ENCODE measurements around the gene SLC4A8. TPM values are rescaled to one million over a fixed set of nuclear protein-coding genes. Genes with fewer than 3 reads are reported as not detected.

SLC4A8 gene
- total RNA-seq, 2 experiments from 2014 or later: 1.0 to 6.7 TPM

- Histone ChIP-seq H3K36me3 (ENCODE audit: insufficient read depth, low read length) (no peaks in the 10 kb centered on the region), H4K20me1 (ENCODE audit: insufficient read depth, low read length) (no peaks in the 10 kb centered on the region), H3K9me3 (ENCODE audit: low read length) (no peaks in the 10 kb centered on the region), H3K4me3 (ENCODE audit: low read depth, low read length, poor library complexity, severe bottlenecking) (no peak overlapping the region), H3K79me2 (ENCODE audit: insufficient read depth, low read depth, low read length) (no peaks in the 10 kb centered on the region), H3K27ac (ENCODE audit: low read depth, low read length, poor library complexity, severe bottlenecking) (no peak overlapping the region), H3K9me2 (ENCODE audit: insufficient read depth, low read length) (no peaks in the 10 kb centered on the region), H3K4me2 (ENCODE audit: low read length) (no peak overlapping the region), H2AFZ (ENCODE audit: low read length) (no peak overlapping the region), H3K4me1 (ENCODE audit: insufficient read depth, low read length, poor library complexity, severe bottlenecking) (no peaks in the 10 kb centered on the region)
- POLR2A ChIA-PET: no interaction called here
- intact Hi-C loops (cut with micrococcal nuclease; ENCODE audit: unreplicated experiment): no loop called here
- CTCF ChIA-PET (ENCODE audit: unreplicated experiment): interaction anchor here (0.6 kb wide), 1 partner anchor 9 kb away, joined by 3 read pairs; no protein-coding TSS in a partner anchor
- no peak; the same call in 1 of the 2 replicates for TF ChIP-seq CTCF (conservative IDR thresholded peaks at IDR 0.05; ENCODE audit: low read length)
- TF ChIP-seq EZH2phosphoT487 (IDR thresholded peaks at IDR 0.05; ENCODE audit: borderline replicate concordance, low read depth, low read length): no peak
- DNase-seq (ENCODE audit: low spot score): no peak
- no TSS peak for BruUV-seq (replicated peaks)
Measured at GRCh38 chr12:51377099-51377984, 47.3 kb upstream of the SLC4A8 start.

GRCh38 chr12:51378749-51379148 is 45.9 kb upstream of the SLC4A8 start:
- POLR2A ChIA-PET: no interaction called here
- peaks cover 5% of the 10 kb centered on the region for H3K4me1 ChIP-seq (ENCODE audit: insufficient read depth, low read length, poor library complexity, severe bottlenecking)
- DNase-seq (ENCODE audit: low spot score): no peak
- intact Hi-C loops (cut with micrococcal nuclease; ENCODE audit: unreplicated experiment): no loop called here
- H3K4me3 ChIP-seq (ENCODE audit: low read depth, low read length, poor library complexity, severe bottlenecking): no peak overlapping the region
- no peaks in the 10 kb centered on the region for H3K9me3 ChIP-seq (ENCODE audit: low read length)
- H3K36me3 ChIP-seq (ENCODE audit: insufficient read depth, low read length): no peaks in the 10 kb centered on the region
- TF ChIP-seq EZH2phosphoT487 (IDR thresholded peaks at IDR 0.05; ENCODE audit: borderline replicate concordance, low read depth, low read length) (no peak), CTCF (conservative IDR thresholded peaks at IDR 0.05; ENCODE audit: low read length) (no peak)
- no peak overlapping the region for H3K4me2 ChIP-seq (ENCODE audit: low read length)
- CTCF ChIA-PET (ENCODE audit: unreplicated experiment): no interaction called here
- no TSS peak for BruUV-seq (replicated peaks)
- no peaks in the 10 kb centered on the region for H3K9me2 ChIP-seq (ENCODE audit: insufficient read depth, low read length)
- no peaks in the 10 kb centered on the region for H3K79me2 ChIP-seq (ENCODE audit: insufficient read depth, low read depth, low read length)
- H4K20me1 ChIP-seq (ENCODE audit: insufficient read depth, low read length): no peaks in the 10 kb centered on the region
- no peak overlapping the region for H2AFZ ChIP-seq (ENCODE audit: low read length)
- no peak overlapping the region for H3K27ac ChIP-seq (ENCODE audit: low read depth, low read length, poor library complexity, severe bottlenecking)

- Histone ChIP-seq H3K36me3 (ENCODE audit: insufficient read depth, low read length) (no peaks in the 10 kb centered on the region), H3K9me3 (ENCODE audit: low read length) (no peaks in the 10 kb centered on the region), H3K4me3 (ENCODE audit: low read depth, low read length, poor library complexity, severe bottlenecking) (no peak overlapping the region), H3K27ac (ENCODE audit: low read depth, low read length, poor library complexity, severe bottlenecking) (no peak overlapping the region), H3K9me2 (ENCODE audit: insufficient read depth, low read length) (no peaks in the 10 kb centered on the region), H3K4me1 (ENCODE audit: insufficient read depth, low read length, poor library complexity, severe bottlenecking) (peaks cover 8% of the 10 kb centered on the region), H2AFZ (ENCODE audit: low read length) (no peak overlapping the region), H3K4me2 (ENCODE audit: low read length) (no peak overlapping the region), H4K20me1 (ENCODE audit: insufficient read depth, low read length) (no peaks in the 10 kb centered on the region), H3K79me2 (ENCODE audit: insufficient read depth, low read depth, low read length) (no peaks in the 10 kb centered on the region)
- intact Hi-C loops (cut with micrococcal nuclease; ENCODE audit: unreplicated experiment): no loop called here
- ChIA-PET POLR2A (no interaction called here), CTCF (ENCODE audit: unreplicated experiment) (no interaction called here)
- BruUV-seq (replicated peaks): no TSS peak
- no peak for DNase-seq (ENCODE audit: low spot score)
- no peak for TF ChIP-seq CTCF (conservative IDR thresholded peaks at IDR 0.05; ENCODE audit: low read length)
- TF ChIP-seq EZH2phosphoT487 (IDR thresholded peaks at IDR 0.05; ENCODE audit: borderline replicate concordance, low read depth, low read length): no peak
Measured at GRCh38 chr12:51379571-51379970, 45.1 kb upstream of the SLC4A8 start.
